HG03196 (cell line): ENCODE data around the gene RAMP1.

Experiments used
- ATAC-seq: cut with Tn5 transposase; IDR thresholded peaks from one replicate; pipeline ENCODE4 v1.9.1; 2021; ENCODE audit not compliant: unreplicated experiment

Gene RAMP1

GRCh38 chr2:237894396-237894979 lies 35.1 kb downstream of the RAMP1 start:
- ATAC-seq = no peak

DNA sequence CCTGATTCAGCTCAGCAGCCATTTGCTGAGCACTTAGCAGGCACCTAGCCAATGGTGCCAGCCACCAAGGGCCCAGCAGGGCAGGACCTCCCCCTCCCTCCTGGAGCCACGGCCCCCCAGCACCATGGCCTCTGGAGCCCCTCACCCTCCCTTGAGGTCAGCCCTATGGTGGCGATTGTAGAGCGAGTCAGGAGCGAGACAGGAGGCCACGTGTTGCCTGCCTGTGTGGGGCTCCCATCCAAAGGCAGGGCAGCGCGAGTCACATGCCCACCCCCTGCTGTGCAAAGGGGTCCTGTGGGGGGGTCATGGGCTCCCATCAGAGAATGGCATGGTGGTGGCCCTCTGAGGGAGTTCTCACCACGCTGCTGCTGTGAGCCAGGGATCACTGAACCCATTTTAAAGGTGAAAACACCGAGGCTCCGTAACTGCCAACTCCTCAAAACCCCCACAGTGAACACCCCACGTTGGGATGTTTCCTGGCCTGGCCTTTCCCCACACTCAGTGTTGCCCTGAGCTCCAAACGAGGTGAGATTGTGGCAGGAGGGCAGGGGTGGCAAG lies 35.6 kb downstream of the RAMP1 start:
- ATAC-seq = no peak

DNA sequence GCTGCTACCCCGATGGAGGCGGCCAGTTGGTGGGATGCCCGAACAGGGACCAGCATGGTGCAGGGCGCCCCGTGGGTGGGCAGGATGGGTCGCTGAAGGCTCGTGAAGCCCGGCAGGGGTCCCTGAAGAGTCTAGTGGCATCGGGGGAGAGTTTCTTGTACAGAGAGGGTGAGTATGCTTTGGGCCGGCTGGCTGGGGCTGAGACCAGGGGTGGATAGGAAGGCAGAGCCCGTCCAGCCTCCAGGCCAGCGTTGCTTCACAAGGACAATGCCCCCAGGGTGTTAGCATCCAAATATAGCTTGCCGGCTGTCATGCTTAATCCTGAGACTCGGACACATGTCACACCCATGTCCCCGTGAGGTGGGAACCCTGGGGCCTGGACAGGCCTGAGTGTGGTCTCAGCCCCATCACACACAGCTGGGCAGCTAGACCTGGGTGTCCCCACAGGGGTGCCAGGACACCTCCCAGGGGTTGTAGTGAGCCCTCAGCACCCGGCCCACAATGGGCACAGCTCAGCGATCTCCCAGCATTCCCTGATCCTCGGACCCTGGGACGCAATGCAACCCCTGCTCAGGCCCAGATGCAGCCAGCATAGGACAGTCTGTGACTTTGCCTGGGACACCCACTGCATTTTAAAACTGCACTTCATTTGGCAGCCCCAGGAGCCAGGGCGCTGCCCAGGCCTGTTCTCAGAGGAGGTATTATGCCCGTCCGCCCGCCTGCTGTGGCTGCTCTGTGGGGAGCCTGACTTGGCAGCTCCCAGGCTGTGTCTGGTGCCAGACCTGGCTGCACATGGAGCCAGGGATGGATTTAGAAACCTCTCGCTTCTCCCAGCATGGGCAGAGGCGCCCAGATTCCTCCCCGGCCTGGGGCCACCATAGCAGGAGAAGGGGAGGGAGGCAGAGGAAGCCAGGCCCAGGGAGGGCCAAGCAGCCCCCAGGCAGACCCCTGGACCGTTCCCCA lies 36.4 kb downstream of the RAMP1 start:
- no peak for ATAC-seq

DNA sequence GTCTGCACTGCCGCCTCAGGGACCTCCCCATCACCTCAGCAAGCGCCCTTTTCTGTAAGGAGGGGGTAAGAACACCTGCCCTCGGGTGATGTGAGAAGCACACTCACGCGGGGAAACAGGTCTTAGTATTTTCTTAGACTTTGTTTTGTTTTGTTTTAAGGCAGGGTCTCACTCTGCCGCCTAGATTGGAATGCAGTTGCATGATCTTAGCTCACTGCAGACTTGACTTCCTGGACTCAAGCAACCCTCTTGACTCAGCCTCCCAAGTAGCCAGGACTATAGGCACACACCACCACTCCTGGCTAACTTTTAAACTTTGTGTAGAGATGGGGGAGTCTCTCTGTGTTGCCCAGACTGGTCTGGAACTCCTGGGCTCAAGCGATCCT lies 37.1 kb downstream of the RAMP1 start:
- ATAC-seq = no peak

DNA sequence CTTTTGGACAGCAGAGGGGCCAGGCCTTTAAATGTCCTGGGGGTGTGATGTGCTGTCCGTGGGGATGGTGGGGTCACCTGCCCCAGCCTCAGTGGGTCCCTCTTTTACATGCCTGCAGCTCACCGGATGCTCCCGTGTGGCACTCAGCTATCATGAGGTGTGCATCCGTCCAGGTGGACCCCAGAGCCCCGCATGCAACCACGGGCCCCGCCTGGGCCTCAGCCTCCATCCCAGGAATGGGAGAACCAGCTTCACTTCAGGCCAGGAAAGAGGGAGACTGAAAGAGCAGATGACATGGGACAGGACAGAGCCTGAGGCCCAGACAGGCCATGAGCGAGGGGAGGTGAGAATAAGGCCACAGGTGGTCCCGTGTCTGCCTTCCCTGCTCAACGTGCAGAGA lies 37.5 kb downstream of the RAMP1 start:
- ATAC-seq = no peak

DNA sequence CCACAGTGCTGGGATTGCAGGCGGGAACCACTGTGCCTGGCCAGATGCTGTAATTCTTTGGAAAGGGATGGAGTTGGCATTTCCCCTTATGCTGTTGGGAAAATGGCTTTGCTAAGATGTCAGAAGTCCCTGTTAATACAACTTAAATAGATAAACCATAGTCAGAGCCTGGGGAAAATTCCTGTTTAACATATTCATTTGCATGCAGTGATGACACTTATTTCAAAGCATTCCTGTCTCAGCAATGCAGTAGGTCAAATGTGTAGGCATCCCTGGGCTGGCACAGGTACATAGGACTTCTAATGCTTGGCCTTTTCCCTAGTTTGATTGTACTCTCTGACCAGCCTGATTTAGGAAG lies 38.6 kb downstream of the RAMP1 start:
- no peak for ATAC-seq

DNA sequence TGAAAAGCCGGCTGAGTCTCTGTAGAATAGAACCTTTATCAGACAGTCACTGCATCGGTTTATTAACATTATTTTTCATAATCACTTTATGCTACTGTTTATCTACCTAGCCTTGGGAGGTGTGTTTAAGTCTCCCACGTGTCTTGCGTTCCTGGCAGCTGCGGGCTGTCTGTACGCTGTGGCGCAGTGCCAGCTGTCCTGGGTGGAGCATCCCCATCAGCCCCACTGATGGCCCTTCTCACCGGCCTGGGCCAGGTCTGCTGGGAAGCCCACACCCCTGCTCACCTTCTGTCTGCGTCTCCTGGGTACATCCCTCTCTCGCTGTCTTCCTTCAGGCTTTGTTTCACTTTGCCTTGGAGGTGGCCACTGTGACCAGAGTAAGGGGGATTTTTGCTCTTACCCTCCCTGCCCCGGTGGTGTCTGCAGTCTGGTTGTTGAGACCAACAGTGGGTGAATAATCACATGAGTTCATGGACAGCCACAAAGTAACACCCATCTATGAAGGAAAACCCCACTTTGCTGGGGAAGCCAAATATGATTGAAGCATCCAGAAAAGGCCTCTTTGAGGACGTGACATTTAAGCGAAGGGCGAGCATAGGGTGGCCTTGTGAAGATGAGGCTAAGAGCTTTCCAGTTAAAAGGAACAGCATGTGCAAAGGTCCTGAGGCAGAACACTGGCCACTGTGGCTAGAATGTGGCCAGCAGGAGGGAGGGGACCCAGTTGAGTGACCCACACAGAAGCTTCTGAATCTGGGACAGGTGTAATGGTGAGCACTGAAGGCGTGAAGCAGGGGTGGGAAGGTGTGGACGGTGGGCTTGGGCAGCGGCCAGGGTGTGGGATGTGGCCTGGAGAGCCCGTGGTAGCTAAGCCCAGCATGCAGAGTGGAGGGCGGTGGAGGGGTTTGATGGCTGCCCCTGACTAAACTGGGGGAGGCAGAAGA lies 41.7 kb downstream of the RAMP1 start:
- ATAC-seq = no peak

GRCh38 chr2:237901932-237902850 lies 42.8 kb downstream of the RAMP1 start:
- no peak for ATAC-seq

- ATAC-seq = no peak
These were observed 45.6 kb downstream of the RAMP1 start for GRCh38 chr2:237904831-237905599.

DNA sequence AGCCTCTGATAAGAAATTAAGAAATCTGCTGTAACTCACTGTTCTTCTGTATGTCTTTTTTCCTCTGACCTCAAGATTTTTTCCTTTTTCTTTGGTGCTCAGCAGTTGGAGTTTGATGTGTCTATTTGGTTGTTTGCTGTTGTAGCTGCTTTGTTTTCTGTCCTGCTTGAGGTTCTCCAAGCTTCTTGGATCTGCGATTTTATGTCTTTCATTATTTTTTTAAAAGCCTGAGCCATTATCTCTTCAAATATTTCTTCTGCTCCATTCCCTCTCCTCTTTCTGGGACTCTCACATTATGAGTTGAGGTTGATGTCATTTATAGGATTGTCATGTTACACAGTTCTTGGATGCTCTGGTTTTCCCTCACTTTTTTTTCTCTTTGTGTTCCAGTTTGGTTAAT lies 47.7 kb downstream of the RAMP1 start:
- no peak for ATAC-seq

DNA sequence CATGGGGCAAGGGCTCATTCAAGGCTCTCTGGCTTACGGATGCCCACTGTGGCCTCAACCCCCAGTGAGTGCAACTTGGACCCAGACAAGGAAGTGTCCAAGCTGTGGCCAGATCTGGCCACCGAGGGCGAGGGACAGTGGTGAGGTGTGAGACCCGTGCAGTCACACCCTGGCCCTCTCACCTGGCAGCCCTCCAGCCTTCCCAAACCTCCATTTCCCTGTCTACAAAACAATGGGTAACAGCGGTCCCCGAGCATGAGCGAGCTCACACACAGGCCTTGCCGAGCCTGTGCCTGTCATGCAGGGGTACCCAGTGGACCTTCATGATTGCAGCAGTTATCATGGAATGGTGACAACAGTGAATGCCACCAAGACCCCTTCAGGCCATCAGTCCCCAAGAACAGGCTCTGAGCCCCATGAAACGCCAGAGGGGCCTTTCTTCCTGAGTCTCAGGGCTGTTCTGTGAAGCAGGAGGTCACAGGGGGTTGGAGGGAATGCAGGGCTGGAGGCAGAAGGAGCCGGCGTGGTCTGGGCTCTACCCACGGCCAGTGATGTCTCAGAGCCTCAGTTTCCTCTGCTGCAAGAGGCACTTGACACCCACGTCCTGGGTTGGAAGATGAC lies 49.8 kb downstream of the RAMP1 start:
- no peak for ATAC-seq

DNA sequence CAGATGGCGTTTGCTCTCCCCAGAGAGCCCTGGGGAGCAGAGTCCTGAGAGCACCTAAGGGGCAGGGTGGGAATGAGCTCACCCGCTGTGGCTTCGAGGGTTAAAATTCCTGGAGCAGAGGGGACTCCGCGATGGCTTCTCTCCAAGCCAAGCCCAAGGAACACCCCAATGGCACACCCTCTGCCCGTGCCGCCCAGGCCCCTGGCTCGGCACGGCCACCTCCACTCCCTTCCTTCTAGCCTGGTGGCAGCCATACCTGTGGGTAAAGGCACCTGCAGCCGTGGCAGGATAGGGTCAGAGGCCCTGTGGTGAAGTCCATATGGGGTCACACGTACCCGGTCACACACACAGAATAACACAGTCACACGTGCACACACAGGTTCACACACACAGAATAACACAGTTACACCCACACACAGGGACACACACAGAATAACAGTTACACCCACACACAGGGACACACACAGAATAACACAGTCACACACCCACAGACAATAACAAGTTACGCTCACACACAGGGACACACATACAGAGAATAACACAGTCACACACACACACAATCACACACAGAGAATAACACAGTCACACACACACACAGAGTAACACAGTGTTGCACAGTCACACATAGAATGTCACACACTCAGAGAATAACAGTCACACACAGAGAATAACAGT lies 50.5 kb downstream of the RAMP1 start:
- no peak for ATAC-seq

GRCh38 chr2:237910576-237911362 lies 51.3 kb downstream of the RAMP1 start:
- no peak for ATAC-seq

- ATAC-seq = no peak
These were observed 52.1 kb downstream of the RAMP1 start for GRCh38 chr2:237911363-237912017.

- ATAC-seq = no peak
These were observed 53.1 kb downstream of the RAMP1 start for GRCh38 chr2:237912271-237913192.
